Activated B cell treated with CpG ODN at 0.5 μM for 24 hours (primary cell): ENCODE measurements around the gene MPST. TPM values are rescaled to one million over a fixed set of nuclear protein-coding genes. Genes with fewer than 3 reads are reported as not detected.

Experiments used
- ATAC-seq: fragments of 200-7000 bp; cut with Tn5 transposase; one replicate; pipeline ENCODE4 v1.10.0; 2021; ENCODE audit warnings: low read depth, mild to moderate bottlenecking, moderate library complexity
- CTCF ChIA-PET: fragments of 350-600 bp; sonication (Branson Sonifier 250); formaldehyde crosslinking; loops from one replicate; lab custom pipeline; 2021; ENCODE audit warnings: antibody characterized with exemption; lab: Charles Lee
- POLR2A ChIA-PET: fragments of 350-600 bp; sonication (Branson Sonifier 250); formaldehyde crosslinking; loops from one replicate; lab custom pipeline; 2021; ENCODE audit warnings: antibody characterized with exemption; lab: Charles Lee
- DNase-seq: peaks from one replicate; pipeline ENCODE4 v3.0.0; 2022
- H3K27ac Mint-ChIP-seq: one replicate; pipeline ENCODE4 v1.8.0; 2020; ENCODE audit warnings: mixed read lengths
- H3K27me3 Mint-ChIP-seq: one replicate; pipeline ENCODE4 v1.8.0; 2021; ENCODE audit warnings: mixed read lengths
- H3K36me3 Mint-ChIP-seq: one replicate; pipeline ENCODE4 v1.8.0; 2021; ENCODE audit warnings: low read depth, mixed read lengths
- H3K4me1 Mint-ChIP-seq: one replicate; pipeline ENCODE4 v1.8.0; 2021; ENCODE audit warnings: mixed read lengths
- H3K4me3 Mint-ChIP-seq: one replicate; pipeline ENCODE4 v1.8.0; 2020; ENCODE audit warnings: mild to moderate bottlenecking, mixed read lengths
- H3K9me3 Mint-ChIP-seq: one replicate; pipeline ENCODE4 v1.8.0; 2020; ENCODE audit warnings: mixed read lengths
- CTCF ChIP-seq: fragments of 200-600 bp; IDR thresholded peaks from one replicate; pipeline ENCODE4 v1.8.0; 2022; ENCODE audit warnings: antibody characterized with exemption, mild to moderate bottlenecking
- intact Hi-C: fragments of 100-400 bp; cut with micrococcal nuclease; formaldehyde crosslinking; loops from one replicate; pipeline ENCODE4 v1.15.1; 2024
- total RNA-seq: library from RNA; stranded (reverse); gene quantifications from 2 replicates; pipeline ENCODE4 v1.2.3, GENCODE V29; 2022

The MPST gene
- total RNA-seq, 1 donor from 2014 or later = 15.6 TPM

DNA sequence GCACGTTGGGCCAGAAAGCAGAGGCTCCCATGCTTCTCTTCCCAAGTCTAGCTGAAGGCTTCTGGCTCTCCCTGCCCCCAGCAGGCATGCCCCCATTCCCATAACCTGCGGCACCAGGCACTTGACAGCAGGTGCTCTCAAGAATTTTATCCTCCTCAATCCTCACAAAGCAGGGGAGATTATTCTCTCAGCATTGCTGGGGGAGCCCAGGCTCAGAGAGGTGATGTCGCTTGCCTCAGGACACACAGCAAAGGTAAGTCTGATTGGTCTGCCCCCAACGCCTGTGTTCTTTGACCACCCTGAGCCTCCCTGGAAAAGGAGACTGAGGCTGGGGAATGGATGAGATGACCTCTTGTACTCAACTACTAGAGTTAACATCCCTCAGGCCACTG, 5.1 kb upstream of the MPST start:
- CTCF ChIA-PET = no interaction called here

GRCh38 chr22:37014835-37015586, 4.5 kb upstream of the MPST start:
- H3K9me3 Mint-ChIP-seq = no peaks in the 10 kb centered on the region
- no peak overlapping the region for H3K27ac Mint-ChIP-seq
- peaks cover 3% of the 10 kb centered on the region for H3K4me1 Mint-ChIP-seq
- DNase-seq (no peak), ATAC-seq (no peak)
- no peak overlapping the region for H3K4me3 Mint-ChIP-seq
- POLR2A ChIA-PET = no interaction called here
- no peak for TF ChIP-seq CTCF
- CTCF ChIA-PET = no interaction called here
- no peaks in the 10 kb centered on the region for H3K27me3 Mint-ChIP-seq
- no peaks in the 10 kb centered on the region for H3K36me3 Mint-ChIP-seq
- intact Hi-C loops = no loop called here

More for the DNA sequence above, 5.1 kb upstream of the MPST start:
- ATAC-seq (no peak), DNase-seq (no peak)
- intact Hi-C loops = no loop called here
- peaks cover 5% of the 10 kb centered on the region for H3K27me3 Mint-ChIP-seq
- no peaks in the 10 kb centered on the region for H3K36me3 Mint-ChIP-seq
- no peak for TF ChIP-seq CTCF
- no peak overlapping the region for H3K27ac Mint-ChIP-seq
- no peak overlapping the region for H3K4me3 Mint-ChIP-seq
- H3K4me1 Mint-ChIP-seq = no peaks in the 10 kb centered on the region
- no peaks in the 10 kb centered on the region for H3K9me3 Mint-ChIP-seq
- POLR2A ChIA-PET = no interaction called here

GRCh38 chr22:37015587-37015878, 4.0 kb upstream of the MPST start:
- Mint-ChIP-seq H3K27ac (no peak overlapping the region), H3K4me1 (peaks cover 8% of the 10 kb centered on the region), H3K36me3 (no peaks in the 10 kb centered on the region), H3K4me3 (no peak overlapping the region), H3K9me3 (no peaks in the 10 kb centered on the region), H3K27me3 (no peaks in the 10 kb centered on the region)
- DNase-seq = no peak
- CTCF ChIA-PET = no interaction called here
- ATAC-seq = no peak
- TF ChIP-seq CTCF = no peak
- POLR2A ChIA-PET = no interaction called here
- intact Hi-C loops = no loop called here

- DNase-seq (no peak), ATAC-seq (no peak)
- no peak for TF ChIP-seq CTCF
- peaks cover 12% of the 10 kb centered on the region for H3K4me1 Mint-ChIP-seq
- ChIA-PET POLR2A (no interaction called here), CTCF (no interaction called here)
- no peak overlapping the region for H3K27ac Mint-ChIP-seq
- no peaks in the 10 kb centered on the region for H3K36me3 Mint-ChIP-seq
- no peaks in the 10 kb centered on the region for H3K9me3 Mint-ChIP-seq
- H3K27me3 Mint-ChIP-seq = no peaks in the 10 kb centered on the region
- intact Hi-C loops = no loop called here
- H3K4me3 Mint-ChIP-seq = no peak overlapping the region
These were observed 3.2 kb upstream of the MPST start for GRCh38 chr22:37016134-37016910.

DNA sequence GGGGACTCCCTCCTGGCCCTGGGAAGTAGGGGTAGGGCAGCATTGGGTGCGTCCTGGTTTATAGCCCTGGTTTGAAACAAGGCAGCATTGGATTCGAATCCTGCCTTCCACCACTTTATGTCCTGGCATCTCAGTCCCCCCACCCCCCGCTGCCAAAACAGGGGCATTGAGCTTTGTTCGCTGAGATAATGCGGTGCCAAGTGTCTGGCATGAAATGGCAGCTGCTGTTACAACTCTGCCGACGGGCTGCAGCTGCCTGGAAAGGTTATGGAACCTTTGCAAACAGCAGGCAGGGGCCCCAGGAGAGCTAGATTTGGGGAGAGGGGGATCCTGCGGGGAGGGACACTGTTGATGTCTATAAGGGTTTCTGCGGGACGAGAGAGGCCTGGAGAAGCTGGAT, 2.2 kb upstream of the MPST start:
- H3K27me3 Mint-ChIP-seq = no peaks in the 10 kb centered on the region
- no peak for TF ChIP-seq CTCF
- ATAC-seq = no peak
- H3K27ac Mint-ChIP-seq = no peak overlapping the region
- ChIA-PET POLR2A (interaction anchor here (0.7 kb wide), 1 partner anchor 9 kb away, joined by 10 read pairs; no protein-coding TSS in a partner anchor), CTCF (no interaction called here)
- peaks cover 18% of the 10 kb centered on the region for H3K4me1 Mint-ChIP-seq
- no peaks in the 10 kb centered on the region for H3K9me3 Mint-ChIP-seq
- H3K4me3 Mint-ChIP-seq = peak overlapping the region; percentile 46
- no peak for DNase-seq
- intact Hi-C loops = no loop called here
- no peaks in the 10 kb centered on the region for H3K36me3 Mint-ChIP-seq
